CD4-positive, alpha-beta T cell treated with Interleukin-10 for 1 hour (primary cell): ENCODE data around the gene DPPA5.
"Not testable (repeated sequence)": the region's sequence is repeated elsewhere in the genome, so short reads cannot be mapped to it uniquely, and the experiment has no call there.

Experiments
- DNase-seq: peaks from one replicate; pipeline ENCODE4 v3.0.0-alpha.2; 2020

Gene DPPA5

DNA sequence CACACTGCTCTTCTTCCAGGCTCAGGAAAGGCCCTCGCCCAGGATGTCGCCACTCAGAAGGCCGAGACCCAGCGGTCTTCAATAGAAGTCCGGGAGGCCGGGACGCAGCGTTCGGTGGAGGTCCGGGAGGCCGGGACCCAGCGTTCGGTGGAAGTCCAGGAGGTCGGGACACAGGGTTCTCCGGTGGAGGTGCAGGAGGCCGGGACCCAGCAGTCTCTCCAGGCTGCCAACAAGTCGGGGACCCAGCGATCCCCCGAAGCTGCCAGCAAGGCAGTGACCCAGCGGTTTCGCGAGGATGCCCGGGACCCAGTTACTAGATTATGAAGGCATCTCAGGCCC is 9.4 kb upstream of the DPPA5 start:
- no peak for DNase-seq

DNA sequence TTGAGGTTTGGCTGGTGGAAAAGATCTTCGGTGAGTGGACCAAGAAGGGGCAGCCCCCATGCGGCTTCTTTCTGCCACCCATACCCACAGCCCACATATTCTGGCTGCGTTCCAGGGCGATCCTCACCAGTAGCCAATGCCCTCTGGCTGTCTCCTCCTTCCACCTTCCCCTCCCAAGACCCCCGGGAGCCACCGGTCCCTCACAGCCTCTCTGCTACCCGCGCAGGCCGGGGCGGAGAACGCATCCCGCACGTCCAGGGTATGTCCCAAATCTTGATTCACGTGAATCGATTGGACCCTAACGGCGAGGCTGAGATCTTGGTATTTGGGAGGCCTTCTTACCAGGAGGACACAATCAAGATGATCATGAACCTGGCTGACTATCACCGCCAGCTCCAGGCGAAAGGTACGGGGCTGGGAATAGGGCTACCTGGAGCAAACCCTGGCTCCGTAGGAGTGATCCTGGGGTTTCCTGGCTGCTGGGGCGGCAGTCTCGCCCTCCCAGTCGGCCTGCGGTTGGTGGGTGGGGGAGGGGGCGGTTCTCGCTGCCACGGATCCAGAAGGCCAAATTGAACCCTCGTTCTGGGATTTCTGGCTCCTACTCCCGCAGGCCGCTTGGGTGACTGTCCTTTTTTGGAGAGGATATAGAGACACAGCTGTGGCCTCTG is 8.9 kb upstream of the DPPA5 start:
- no peak for DNase-seq

DNA sequence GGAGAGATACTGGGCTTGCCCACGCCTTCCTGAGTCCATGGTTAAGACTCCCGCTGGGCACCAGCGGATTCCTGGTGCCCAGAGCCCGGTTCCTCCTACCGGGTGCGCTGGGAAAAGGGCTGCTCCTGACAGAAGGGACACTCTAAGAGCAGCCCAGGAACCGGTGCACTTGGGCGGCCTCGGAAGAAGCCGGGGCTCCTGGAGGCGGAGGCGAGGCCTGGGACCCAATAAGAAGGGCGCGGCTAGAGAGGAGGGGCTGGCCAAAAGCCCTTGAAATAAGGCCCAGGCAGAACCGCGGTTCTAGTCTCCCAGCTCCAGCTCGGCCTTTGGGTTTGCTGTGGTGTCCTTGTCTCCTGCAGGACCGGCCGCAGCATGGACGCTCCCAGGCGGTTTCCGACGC is 8.3 kb upstream of the DPPA5 start, which contains the start of gene KHDC3L:
Gene KHDC3L, plus strand, starts transcription at position 301 of the 400 bp plus-strand sequence. Its CDS starts 72 bp downstream, at position 373.
- no peak for DNase-seq

DNA sequence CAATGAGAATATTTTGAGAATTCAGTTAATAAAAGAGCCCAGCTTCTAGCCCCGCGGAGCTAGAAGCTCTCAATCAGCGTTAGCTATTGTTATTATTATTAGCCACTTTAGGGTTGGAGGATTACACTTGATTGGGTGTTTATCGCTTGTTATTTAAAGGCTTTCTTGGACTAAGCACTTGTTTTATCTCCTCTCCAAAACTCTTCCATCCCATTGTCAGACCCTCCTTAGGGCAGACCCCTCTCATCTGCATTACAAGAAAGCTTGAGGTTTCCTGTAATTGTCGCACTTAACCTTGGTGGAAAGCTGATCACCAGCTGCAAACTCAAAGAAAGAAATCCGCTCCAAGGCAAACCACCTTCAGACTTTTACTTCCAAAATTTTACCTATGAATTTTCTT is 4.8 kb downstream of the DPPA5 start:
- DNase-seq = no peak

DNA sequence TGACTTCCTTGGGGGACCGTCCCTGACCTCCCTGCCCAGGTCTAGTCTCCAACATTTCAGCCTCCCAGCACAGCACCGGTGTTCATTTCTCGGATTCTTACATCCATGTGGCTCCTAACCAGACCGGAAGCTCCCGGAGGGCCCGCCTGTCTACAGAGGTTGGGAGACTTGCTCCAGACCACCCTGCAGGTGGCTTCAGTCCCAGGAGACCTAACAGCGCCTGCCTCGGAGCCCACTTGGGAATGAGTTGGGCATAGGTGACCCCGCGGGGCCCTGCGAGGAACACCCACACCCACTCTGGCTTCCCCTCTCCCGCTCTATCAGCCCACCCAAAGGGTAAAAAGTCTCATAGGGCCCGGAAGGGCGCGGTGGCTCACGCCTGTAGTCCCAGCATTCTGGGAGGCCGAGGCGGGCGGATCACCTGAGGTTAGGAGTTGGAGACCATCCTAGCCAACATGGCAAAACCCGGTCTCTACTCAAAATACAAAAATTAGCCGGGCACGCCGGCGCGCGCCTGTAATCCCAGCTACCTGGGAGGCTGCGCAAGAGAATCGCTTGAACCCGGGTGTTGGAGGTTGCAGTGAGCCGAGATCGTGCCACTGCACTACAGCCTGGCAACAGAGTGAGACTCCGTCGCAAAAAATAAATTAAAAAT is 5.4 kb downstream of the DPPA5 start:
- DNase-seq = no peak

DNA sequence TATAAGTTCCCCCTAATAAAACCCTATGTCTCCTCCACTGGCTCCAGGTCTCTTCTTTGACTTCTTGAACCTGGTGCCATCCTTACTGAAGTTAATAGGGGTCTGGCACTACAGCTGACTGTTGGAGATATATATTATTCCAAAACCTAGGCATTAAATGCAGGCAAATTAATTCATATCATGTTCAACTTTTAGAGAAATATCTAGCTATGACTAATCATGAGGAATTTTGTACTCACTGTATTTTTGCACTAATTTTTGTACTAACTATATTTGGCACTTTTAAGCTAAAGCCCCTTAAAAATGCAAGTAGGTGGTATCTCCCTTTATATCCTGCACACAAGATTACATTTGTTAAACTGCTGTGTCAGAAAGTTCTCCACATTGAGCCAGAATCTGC is 10.9 kb downstream of the DPPA5 start:
- DNase-seq = no peak

DNA sequence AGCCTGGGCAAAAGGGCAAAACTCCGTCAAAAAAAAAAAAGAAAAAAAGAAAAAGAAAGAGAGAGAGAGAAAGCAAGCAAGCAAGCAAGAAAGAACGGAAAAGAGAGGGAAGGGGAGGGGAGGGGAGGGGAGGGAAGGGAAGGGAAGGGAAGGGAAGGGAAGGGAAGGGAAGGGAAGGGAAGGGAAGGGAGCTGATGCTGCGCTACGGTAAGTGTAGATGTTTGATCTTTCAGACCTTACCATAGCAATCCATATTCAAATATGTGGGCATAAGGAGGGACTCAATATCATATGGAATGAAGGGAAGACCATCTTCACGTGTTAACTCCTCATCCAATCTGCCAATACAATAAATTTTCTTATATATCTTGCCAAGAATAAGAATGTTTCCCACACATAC is 11.9 kb downstream of the DPPA5 start:
- no peak for DNase-seq

DNA sequence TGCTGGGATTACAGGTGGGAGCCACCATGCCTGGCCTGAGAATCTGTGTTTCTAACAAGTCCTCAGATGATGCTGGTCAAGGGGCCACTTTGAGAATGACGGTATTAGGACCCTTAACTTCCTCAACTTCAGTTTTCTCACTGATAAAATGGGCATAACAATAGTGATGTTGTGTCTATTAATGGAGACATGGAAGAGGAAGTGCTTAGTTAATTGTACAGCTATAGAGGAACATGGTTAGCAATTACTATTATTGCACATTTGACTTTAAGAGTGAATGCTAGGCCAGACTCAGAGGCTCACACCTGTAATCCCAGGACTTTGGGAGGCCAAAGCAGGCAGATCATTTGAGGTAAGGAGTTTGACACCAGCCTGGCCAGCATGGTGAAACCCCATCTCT is 12.7 kb downstream of the DPPA5 start:
- DNase-seq = no peak

DNA sequence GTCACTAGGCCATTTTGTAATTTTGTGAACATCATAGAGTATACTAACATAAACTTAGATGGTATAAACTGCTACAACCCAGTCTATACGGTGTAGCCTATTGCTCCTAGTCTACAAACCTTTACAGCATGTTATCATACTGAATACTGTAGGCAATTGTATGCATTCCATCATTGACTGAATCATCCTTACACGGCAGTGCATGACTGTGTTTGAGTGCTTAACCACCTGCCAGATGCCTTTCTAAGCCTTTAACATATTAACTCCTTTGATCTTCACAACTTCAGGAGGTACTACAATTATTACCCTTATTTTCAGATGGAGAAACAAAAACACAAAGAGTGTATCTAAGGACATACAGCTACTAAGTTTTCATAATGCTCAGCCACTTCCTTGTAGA is 14.0 kb downstream of the DPPA5 start:
- no peak for DNase-seq

DNA sequence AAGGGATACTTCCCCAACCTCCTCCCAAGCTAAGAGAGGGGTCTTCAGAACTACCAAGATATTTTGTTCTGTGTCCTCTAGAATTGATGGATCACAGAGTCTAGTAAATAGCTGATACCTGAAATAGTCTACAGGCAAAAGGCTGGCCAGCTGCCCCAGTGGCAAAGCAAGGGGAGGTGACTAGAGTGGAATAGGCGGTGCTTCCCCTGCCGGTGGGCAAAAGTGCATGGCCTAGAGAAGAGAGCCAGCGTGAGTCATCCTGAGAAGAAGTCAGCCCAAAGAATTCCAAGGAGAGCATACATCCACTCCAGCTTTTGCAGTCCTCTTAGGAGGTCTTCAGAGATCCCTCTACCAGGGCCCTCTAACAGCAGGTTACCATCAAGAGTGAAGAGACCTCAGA is 14.7 kb downstream of the DPPA5 start:
- DNase-seq = no peak

DNA sequence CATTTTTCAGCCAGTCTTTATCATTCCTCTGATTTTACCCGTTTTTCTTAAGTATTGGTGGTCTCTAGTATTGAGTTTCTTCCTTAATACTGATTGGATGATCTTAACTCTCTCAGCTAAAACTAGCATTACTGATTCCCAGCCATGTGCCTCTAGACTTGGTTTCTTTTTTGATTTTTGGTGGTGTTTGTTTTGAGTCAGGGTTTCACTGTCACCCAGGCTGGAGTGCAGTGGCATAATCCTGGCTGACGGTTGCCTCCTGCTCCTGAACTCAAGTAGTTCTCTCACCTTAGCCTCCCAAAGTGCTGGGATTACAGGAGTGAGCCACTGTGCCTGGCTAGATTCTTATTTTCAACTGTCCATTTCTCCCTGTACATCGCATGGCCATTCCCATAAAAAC is 24.9 kb downstream of the DPPA5 start:
- no peak for DNase-seq

DNA sequence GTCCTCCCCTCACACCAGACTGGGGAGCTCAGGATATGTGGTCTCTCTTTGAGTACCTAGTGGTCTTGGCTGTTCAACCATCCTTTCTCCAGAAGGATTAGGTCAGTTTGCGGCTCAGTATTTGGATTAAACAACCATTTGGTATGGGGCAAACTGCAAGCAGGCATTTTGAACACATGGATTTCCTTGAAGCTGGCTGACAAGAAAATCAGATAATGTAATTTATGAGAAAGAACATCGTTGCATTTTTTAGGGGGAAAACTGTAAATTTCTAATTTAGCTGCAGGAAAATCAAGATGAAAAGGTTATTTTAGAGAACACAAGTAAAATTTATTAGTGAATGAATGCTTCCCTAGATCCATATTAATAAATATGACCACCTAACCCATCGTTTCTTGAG is 25.3 kb downstream of the DPPA5 start:
- DNase-seq = no peak

DNA sequence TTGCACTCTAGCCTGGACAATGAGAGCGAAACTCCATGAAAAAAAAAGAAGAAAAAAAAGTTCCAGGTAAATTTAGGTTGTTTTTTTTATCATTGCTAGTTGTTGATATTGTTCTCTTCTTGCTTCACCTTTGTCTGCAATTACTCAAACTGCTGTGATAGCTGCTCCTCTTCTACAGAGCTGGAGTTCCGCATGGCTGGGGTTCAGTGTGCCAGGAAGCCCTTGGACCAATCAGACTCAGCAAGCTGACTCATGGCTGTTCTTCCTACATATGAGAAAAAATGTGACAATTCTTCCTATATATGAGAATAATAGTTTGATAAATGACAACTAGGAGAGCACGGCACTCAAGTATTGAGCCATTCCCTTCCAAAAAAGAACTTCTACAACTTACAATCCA is 28.4 kb downstream of the DPPA5 start:
- no peak for DNase-seq

DNA sequence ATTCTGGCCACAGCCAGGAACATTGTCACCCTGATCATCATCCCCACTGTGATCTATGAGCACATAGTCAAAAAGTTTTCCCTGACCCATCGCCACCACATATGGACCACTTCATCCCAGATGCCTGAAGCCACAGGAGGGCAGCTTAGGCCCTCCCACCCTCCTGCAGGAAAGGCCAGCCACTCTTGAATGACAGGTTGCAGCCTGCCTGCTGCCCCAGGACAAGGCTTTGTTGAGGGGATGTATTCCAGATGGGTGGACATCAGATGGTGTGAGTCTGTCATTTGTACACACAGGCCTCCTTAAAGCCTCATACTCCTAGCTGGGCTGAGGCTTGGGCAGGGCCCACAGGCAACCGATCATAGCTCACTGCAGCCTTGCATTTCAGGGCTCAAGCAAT is 30.8 kb downstream of the DPPA5 start:
- DNase-seq = no peak

DNA sequence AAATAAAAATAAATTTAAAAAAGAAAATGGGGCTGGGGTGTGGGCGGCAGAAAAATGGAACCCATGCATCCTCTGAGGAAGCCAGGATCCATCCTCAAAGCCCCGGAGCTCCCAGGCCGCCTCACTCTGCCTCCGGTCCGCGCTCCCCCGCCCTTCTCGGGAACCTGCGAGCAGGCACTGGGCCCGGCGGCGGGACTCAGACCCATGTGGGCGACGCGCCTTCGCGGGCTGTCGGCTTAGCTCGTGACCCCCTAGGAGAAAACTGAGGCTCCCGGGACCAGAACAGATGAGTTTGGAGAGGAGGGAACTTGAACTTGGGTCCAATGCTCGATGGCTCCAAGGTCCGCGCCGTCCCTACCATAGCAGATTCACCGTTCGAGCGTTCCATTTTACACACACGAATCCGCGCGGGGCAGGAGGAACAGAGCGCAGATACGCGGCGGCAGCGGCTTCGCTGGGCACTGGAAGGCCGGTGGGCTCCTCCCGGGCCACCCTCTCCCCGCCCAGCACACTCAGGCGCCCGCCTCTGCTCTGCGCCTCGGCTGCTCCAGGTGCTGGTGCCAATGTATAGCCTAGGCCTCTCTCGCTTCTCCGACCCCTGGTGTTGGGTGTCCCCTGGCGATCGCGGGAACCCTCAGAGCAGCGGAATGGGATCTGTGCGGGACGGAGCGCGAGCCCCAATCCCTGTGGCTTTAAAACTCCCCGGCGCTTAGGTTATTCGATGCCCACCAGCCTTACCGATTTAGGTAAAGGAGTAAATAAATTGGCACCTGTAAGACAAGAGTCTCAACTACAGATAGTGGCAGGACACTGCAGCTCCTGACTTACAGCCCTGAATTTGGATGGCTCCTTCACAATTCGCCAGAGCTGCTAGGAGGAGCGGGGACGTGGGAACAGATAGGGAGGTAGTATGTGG is 39.2 kb downstream of the DPPA5 start:
- no peak for DNase-seq

DNA sequence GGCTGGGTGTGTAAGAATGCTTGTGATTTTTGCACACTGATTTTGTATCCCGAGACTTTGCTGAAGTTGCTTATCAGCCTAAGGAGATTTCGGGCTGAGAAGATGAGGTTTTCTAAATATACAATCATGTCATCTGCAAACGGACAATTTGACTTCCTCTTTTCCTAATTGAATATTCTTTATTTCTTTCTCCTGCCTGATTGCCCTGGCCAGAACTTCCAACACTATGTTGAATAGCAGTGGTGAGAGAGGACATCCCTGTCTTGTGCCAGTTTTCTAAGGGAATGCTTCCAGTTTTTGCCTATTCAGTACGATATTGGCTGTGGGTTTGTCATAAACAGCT is 43.6 kb downstream of the DPPA5 start:
- not testable (repeated sequence) for DNase-seq

DNA sequence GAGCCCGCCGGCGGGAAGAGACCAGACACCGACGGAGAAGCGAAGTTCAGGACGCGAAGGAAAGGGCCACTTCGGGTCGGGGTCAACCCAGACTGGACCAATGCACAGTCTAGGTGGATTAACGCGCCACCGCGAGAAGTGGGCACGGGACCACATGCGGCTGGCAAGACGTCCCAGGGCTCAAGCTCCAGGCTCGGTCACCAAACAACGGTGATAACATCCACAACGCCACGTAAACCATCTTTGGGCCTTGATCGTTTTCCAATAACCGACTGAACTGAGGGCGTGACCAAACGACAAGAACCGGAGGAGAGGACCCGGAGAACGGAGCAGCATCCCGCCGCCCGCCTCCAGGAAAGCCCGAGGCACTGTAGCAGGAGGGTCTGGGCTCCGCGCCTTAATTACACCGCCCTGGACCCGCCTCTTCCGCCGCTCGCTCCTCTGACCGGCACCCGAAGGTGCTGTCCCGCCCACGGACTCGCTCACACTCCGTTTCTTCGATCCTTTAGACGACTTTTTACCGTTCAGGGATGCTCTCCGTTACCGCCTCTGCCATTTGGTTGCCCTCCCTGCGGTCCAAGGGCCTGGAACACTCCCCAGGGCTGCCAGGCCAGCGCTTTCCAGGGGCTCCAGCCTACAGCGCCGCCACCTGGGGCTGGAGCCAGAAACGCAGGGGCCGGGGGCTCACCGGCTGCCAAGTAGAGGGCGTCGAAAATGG is 44.1 kb downstream of the DPPA5 start:
- peak; percentile 61 for DNase-seq

DNA sequence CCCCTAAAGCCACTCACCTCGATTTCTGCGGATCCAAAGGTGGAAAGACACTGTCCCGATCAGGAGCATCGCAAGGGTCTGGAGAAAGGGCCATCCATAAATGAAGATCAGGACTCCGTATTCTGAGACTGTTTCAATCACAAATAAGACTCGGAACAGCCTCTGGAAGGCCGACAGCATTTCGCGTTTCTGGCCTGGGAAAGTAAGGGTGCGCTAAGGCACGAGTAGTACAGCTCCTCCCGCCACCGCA is 44.6 kb downstream of the DPPA5 start:
- DNase-seq = no peak

DNA sequence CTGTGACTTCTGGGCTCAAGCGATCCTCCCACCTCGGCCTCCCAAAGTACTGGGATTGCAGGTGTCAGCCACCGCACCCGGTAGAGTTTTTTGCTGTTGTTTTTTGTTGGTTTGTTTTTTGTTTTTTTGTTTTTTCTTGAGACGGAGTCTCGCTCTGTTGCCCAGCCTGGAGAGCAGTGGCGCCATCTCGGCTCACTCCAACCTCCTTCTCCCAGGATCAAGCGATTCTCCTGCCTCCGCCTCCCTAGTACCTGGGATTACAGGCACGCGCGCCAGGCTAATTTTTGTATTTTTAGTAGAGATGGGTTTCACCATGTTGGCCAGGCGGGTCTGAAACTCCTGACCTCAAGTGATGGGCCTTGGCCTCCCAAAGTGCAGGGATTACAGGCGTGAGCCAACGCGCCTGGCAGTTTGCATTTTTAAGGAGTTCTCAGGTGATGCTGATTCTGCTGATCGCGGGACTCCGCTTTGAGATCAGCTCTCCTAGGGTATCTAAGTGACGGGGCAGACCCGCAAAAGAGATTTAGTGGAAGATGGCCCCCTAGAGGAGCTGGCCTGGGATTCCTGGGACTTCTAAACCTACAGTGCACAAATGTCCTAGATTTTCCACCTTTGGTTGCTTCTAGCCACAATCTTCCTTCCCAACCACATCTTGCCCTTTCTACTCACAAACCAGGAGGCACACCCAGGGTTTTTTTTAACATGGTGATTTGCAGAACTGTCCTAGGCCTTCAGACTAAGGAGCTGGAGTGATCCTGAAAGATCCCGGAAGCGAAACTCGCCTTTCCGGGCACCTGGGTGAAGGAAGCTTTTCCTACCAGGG is 45.2 kb downstream of the DPPA5 start:
- peak; percentile 6 for DNase-seq

DNA sequence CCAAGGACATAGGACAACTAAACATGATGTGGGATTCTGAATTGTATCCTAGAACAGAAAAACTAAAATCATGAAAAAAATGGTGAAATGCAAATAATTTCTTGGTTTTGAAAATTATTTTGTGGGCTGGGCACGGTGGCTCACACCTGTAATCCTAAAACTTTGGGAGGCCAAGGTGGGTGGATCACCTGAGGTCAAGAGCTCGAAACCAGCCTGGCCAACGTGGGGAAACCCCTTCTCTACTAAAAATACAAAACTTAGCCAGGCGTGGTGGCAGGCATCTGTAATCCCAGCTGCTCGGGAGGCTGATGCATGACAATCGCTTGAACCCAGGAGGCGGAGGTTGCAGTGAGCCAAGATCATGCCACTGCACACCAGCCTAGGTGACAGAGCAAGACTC is 50.3 kb downstream of the DPPA5 start:
- DNase-seq = not testable (repeated sequence)
